ENCODE results near the gene RNF41.
A peak's percentile ranks its signal among the peaks of the same experiment; 100 is the strongest.

RNF41 gene

GRCh38 chr12:56260921-56261320 is 39.2 kb upstream of the RNF41 start:
- DNase-seq (ENCODE audit: extremely low read depth, low read depth): no peak
- TF ChIP-seq, protein P1, sequence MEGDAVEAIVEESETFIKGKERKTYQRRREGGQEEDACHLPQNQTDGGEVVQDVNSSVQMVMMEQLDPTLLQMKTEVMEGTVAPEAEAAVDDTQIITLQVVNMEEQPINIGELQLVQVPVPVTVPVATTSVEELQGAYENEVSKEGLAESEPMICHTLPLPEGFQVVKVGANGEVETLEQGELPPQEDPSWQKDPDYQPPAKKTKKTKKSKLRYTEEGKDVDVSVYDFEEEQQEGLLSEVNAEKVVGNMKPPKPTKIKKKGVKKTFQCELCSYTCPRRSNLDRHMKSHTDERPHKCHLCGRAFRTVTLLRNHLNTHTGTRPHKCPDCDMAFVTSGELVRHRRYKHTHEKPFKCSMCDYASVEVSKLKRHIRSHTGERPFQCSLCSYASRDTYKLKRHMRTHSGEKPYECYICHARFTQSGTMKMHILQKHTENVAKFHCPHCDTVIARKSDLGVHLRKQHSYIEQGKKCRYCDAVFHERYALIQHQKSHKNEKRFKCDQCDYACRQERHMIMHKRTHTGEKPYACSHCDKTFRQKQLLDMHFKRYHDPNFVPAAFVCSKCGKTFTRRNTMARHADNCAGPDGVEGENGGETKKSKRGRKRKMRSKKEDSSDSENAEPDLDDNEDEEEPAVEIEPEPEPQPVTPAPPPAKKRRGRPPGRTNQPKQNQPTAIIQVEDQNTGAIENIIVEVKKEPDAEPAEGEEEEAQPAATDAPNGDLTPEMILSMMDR (IDR thresholded peaks at IDR 0.05; ENCODE audit: low read depth, low read length): no peak

GRCh38 chr12:56260380-56260779 is 38.7 kb upstream of the RNF41 start:
- DNase-seq (ENCODE audit: extremely low read depth, low read depth): no peak
- TF ChIP-seq, protein P1 (IDR thresholded peaks at IDR 0.05; ENCODE audit: low read depth, low read length): no peak

DNA sequence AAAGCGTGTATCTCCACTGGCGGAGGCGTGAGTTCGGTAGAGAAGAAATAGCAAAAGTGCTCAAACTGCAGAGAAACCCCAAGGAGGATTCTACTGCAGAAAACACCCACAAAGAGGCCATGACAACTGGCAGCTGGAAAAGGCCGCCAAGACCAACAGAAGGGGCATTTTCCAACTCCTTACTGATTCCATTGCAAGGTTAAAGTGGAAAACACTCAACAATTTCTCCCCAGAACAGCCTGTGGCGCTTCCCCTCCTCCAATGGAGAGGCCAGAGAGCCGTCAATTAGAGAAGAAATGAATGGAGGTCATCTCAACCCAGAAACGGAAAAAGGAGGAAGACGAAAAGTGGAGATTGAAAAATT is 37.1 kb upstream of the RNF41 start:
- TF ChIP-seq, protein P1 (IDR thresholded peaks at IDR 0.05; ENCODE audit: low read depth, low read length): no peak
- no peak for DNase-seq (ENCODE audit: extremely low read depth, low read depth)

GRCh38 chr12:56258068-56258819 is 36.5 kb upstream of the RNF41 start, which contains the start of gene ANKRD52:
ANKRD52 (minus strand) TSS chr12:56258384; CDS start chr12:56258269, 115 bp downstream.
- TF ChIP-seq, protein P1 (IDR thresholded peaks at IDR 0.05; ENCODE audit: low read depth, low read length): peak; percentile 40
- DNase-seq (ENCODE audit: extremely low read depth, low read depth): no peak

DNA sequence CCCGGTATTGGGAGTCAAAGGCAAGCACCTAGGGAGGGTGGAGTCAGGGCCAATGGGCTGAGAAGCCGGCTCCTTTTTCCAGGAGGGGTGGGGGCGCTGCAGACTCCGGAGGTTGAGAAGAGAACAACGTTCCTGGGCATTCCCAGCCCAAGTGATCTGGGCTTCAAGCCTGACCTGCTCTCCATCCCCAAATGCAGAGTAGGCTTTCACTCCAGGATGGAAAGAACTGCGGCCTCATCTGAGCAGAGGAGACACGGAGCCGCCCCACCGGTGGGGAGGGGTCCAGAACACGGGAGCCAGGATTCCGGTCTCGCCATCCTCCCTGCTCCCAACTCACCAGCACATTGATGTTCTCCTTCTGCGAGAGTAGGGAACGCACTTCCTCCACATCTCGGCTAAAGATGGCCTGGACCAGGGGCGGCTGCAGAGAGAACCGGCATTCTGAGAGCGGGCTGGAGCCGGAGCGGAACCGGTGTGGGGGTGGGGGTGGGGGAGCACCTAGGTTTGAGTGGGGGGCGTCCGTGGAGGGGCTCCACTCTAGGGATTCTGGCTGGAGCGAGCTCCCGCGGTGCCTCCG is 35.9 kb upstream of the RNF41 start:
- DNase-seq (ENCODE audit: extremely low read depth, low read depth): no peak
- TF ChIP-seq, protein P1 (IDR thresholded peaks at IDR 0.05; ENCODE audit: low read depth, low read length): peak; percentile 8; the same call in 1 of the 2 replicates

- DNase-seq (ENCODE audit: extremely low read depth, low read depth): no peak
- TF ChIP-seq, protein P1 (IDR thresholded peaks at IDR 0.05; ENCODE audit: low read depth, low read length): no peak
These were observed 35.3 kb upstream of the RNF41 start for GRCh38 chr12:56257071-56257470.

- no peak for DNase-seq (ENCODE audit: extremely low read depth, low read depth)
- TF ChIP-seq, protein P1 (IDR thresholded peaks at IDR 0.05; ENCODE audit: low read depth, low read length): no peak; the same call in 1 of the 2 replicates
These were observed 34.7 kb upstream of the RNF41 start for GRCh38 chr12:56256326-56256960.

All from AG09319 (cell line).